NCI-H2196 (cell line): ENCODE measurements around the gene KRTAP5-8.
"Not testable (repeated sequence)": the region's sequence is repeated elsewhere in the genome, so short reads cannot be mapped to it uniquely, and the experiment has no call there.

Source experiments
- DNase-seq: peaks from one replicate; lab custom pipeline; 2025; ENCODE audit not compliant: unreplicated experiment; lab: John Stamatoyannopoulos, UW

The KRTAP5-8 gene

GRCh38 chr11:71537977-71538665 lies at the start of gene KRTAP5-8:
Gene KRTAP5-8 (plus strand): TSS chr11:71538025. CDS start chr11:71538056, 31 bp downstream.
- DNase-seq: not testable (repeated sequence)

GRCh38 chr11:71488681-71489270 lies 49.0 kb upstream of the KRTAP5-8 start:
- DNase-seq: no peak

- DNase-seq: no peak
Observed at GRCh38 chr11:71489311-71490043, 48.3 kb upstream of the KRTAP5-8 start.

- DNase-seq: no peak
Observed at GRCh38 chr11:71490044-71490730, 47.6 kb upstream of the KRTAP5-8 start.

- DNase-seq: no peak
Observed at GRCh38 chr11:71490731-71491390, 47.0 kb upstream of the KRTAP5-8 start.

- no peak for DNase-seq
Observed at GRCh38 chr11:71491531-71491930, 46.3 kb upstream of the KRTAP5-8 start.

GRCh38 chr11:71491940-71492339 lies 45.9 kb upstream of the KRTAP5-8 start:
- no peak for DNase-seq

GRCh38 chr11:71495286-71496230 lies 42.3 kb upstream of the KRTAP5-8 start:
- no peak for DNase-seq

- DNase-seq: no peak
Observed at GRCh38 chr11:71496421-71496820, 41.4 kb upstream of the KRTAP5-8 start.

- no peak for DNase-seq
Observed at GRCh38 chr11:71498091-71498490, 39.7 kb upstream of the KRTAP5-8 start.

GRCh38 chr11:71499125-71499524 lies 38.7 kb upstream of the KRTAP5-8 start:
- DNase-seq: no peak

GRCh38 chr11:71499546-71499945 lies 38.3 kb upstream of the KRTAP5-8 start:
- DNase-seq: no peak

- DNase-seq: no peak
Observed at GRCh38 chr11:71500601-71501021, 37.2 kb upstream of the KRTAP5-8 start.

GRCh38 chr11:71501071-71501985 lies 36.5 kb upstream of the KRTAP5-8 start:
- DNase-seq: no peak

GRCh38 chr11:71502026-71502425 lies 35.8 kb upstream of the KRTAP5-8 start:
- DNase-seq: no peak

GRCh38 chr11:71502871-71503435 lies 34.9 kb upstream of the KRTAP5-8 start:
- DNase-seq: no peak

- no peak for DNase-seq
Observed at GRCh38 chr11:71504531-71504930, 33.3 kb upstream of the KRTAP5-8 start.

GRCh38 chr11:71505001-71505400 lies 32.8 kb upstream of the KRTAP5-8 start:
- DNase-seq: no peak
